Measurements from ENCODE around the gene NKTR.

GRCh38 chr3:42685891-42686820 is 85.7 kb downstream of the NKTR start:
- TF ChIP-seq REST (IDR thresholded peaks at IDR 0.05; ENCODE audit: low read depth) (no peak), CEBPB (IDR thresholded peaks at IDR 0.05) (no peak), EP300 (IDR thresholded peaks at IDR 0.05; ENCODE audit: borderline replicate concordance) (no peak), MAX (IDR thresholded peaks at IDR 0.05) (no peak), USF1 (IDR thresholded peaks at IDR 0.05) (no peak), RAD21 (IDR thresholded peaks at IDR 0.05; ENCODE audit: low read depth) (no peak)
